ENCODE results near the gene ADAMTS1. TPM values are rescaled to one million over a fixed set of nuclear protein-coding genes. Genes with fewer than 3 reads are reported as not detected.

ADAMTS1 gene
- total RNA-seq, result 100 to 1,000 TPM; 212 to 532 (median 297) TPM
- 100 to 1,000 TPM in 1 of 2 donors, 10 to 100 TPM in 1; 93.7 to 155 TPM for polyA plus RNA-seq
- long read RNA-seq, donor 1, full-length matches to known transcripts, result 564 of 931 reads
- long read RNA-seq, donor 1, partial matches to known transcripts, result 309 of 931 reads
- long read RNA-seq, donor 1, other reads (novel, unspliced or antisense), result 58 of 931 reads
- long read RNA-seq, donor 2, full-length matches to known transcripts, result 8 of 27 reads
- long read RNA-seq, donor 2, partial matches to known transcripts, result 19 of 27 reads
- long read RNA-seq, donor 2, other reads (novel, unspliced or antisense), result 0 of 27 reads
- long read RNA-seq, donor 3, full-length matches to known transcripts, result 822 of 1,044 reads
- long read RNA-seq, donor 3, partial matches to known transcripts, result 102 of 1,044 reads
- long read RNA-seq, donor 3, other reads (novel, unspliced or antisense), result 120 of 1,044 reads

DNA sequence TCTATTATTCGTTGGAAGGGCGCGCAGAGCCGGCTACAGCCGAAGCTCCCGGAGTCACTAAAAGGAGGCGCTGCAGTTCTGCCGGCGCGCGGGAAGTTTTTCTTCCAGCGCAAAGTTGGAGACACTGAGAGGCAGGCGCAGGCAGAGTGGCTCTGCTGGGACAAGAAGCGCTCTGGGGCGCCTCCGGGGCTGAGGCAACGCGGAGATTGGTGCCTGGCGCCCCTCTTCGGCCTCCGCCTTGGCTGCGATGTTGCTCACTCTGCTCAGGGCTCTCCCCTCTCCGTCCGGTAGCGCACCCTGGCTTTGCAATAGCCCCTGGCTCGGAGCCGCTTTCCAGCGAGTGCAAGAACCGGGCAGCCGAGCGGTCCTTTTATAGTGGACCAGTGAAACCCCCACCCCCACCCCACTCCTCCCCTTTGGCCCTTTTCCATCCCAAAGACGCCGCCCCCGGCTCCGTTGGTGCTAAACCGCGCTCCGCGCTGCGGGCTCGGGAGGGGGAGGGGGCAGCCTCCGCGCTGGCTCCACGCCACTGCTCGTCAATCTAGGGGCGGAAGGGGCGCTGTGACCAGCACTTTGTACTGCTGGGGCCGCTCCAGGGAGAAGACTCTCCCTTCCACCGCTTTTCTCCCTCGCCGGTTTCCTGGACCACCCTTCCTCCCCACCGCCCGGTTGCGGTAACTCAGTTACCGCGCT is at the start of gene ADAMTS1:
ADAMTS1 (minus strand) TSS at position 344 of the 693 bp plus-strand sequence. CDS start 455 bp downstream, outside the sequence.
- H3K4me1 ChIP-seq (ENCODE audit: insufficient read depth), result peaks cover 3% of the 10 kb centered on the region
- peak; percentile 97 to 99 (median 99) for DNase-seq
- WGBS, 3 donors, result 0 to 1% (median 1%) methylated on average over 36 to 56 of the region's 56 CpGs
- TF ChIP-seq, protein P1, sequence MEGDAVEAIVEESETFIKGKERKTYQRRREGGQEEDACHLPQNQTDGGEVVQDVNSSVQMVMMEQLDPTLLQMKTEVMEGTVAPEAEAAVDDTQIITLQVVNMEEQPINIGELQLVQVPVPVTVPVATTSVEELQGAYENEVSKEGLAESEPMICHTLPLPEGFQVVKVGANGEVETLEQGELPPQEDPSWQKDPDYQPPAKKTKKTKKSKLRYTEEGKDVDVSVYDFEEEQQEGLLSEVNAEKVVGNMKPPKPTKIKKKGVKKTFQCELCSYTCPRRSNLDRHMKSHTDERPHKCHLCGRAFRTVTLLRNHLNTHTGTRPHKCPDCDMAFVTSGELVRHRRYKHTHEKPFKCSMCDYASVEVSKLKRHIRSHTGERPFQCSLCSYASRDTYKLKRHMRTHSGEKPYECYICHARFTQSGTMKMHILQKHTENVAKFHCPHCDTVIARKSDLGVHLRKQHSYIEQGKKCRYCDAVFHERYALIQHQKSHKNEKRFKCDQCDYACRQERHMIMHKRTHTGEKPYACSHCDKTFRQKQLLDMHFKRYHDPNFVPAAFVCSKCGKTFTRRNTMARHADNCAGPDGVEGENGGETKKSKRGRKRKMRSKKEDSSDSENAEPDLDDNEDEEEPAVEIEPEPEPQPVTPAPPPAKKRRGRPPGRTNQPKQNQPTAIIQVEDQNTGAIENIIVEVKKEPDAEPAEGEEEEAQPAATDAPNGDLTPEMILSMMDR (IDR thresholded peaks at IDR 0.05), result peak in 2 of 3 donors; percentile 16 to 29
- TF ChIP-seq EP300 (IDR thresholded peaks at IDR 0.05) (no peak), POLR2A (IDR thresholded peaks at IDR 0.05) (peak; percentile 96)
- H3K9me3 ChIP-seq, result no peaks in the 10 kb centered on the region
- no peaks in the 10 kb centered on the region for H3K27me3 ChIP-seq
- peak within 1 kb of the TSS; percentile 96 for H3K27ac ChIP-seq
- intact Hi-C loops (cut with DNase I), result loop anchor here (1.0 to 10.0 kb wide), 8 partner anchors 43 to 1902 kb away; no protein-coding TSS in a partner anchor
- H3K4me3 ChIP-seq, result peak within 1 kb of the TSS; percentile 87
- no peaks in the 10 kb centered on the region for H3K36me3 ChIP-seq

DNA sequence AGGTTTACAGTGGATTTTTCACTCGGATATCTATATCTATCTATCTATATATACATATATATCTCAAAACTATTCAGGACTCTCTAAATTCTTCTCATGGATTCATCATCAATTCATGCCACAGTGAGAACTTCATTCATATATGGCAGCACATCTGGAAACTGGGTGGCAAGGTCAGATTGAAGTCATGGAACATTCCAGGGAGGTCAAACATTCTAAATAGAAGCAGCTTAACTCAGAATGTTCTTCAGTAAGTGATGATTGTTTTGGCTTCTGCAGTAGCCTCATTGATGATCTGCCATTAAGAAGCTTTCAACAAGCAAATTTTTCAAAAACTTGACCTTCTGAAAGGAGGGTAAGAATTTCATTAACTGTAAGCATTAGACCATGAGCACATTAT is 46.9 kb upstream of the ADAMTS1 start:
- Histone ChIP-seq H3K4me3 (no peak overlapping the region), H3K27me3 (no peaks in the 10 kb centered on the region), H3K27ac (no peak overlapping the region), H3K9me3 (no peaks in the 10 kb centered on the region), H3K4me1 (ENCODE audit: insufficient read depth) (peaks cover 2% of the 10 kb centered on the region), H3K36me3 (no peaks in the 10 kb centered on the region)
- intact Hi-C loops (cut with DNase I), result loop anchor here in 1 of 4 donors (10.0 kb wide), 1 partner anchor 673 kb away; no protein-coding TSS in a partner anchor
- TF ChIP-seq, protein P1 (IDR thresholded peaks at IDR 0.05), result no peak
- TF ChIP-seq EP300 (IDR thresholded peaks at IDR 0.05), result no peak
- no peak for TF ChIP-seq POLR2A (IDR thresholded peaks at IDR 0.05)
- 69 to 78% (median 77%) methylated on average over 1 of the region's 1 CpG for WGBS, 3 donors
- no peak for DNase-seq

DNA sequence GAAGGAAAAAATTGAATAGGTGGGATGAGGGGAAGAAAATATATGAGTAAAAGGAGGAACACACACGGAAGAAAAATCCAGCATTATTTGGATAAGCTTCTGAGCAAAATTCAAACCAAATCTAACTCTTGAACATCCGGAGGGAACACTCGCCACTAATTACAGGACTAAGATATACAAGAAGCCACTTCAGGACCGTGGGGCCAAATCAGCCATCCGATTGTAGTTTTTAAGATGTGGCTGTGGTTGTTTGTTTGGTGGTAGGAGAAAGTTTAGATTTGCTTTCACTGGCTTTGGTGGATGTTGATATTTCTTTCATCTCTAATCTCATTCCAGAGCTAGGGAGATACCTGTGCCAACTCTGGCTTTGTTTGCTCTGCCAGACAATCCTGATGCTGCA is 43.7 kb upstream of the ADAMTS1 start:
- TF ChIP-seq POLR2A (IDR thresholded peaks at IDR 0.05), result no peak
- TF ChIP-seq, protein P1 (IDR thresholded peaks at IDR 0.05), result no peak
- TF ChIP-seq EP300 (IDR thresholded peaks at IDR 0.05), result no peak
- peak overlapping the region in 1 of 2 donors; percentile 6 for H3K27ac ChIP-seq

DNA sequence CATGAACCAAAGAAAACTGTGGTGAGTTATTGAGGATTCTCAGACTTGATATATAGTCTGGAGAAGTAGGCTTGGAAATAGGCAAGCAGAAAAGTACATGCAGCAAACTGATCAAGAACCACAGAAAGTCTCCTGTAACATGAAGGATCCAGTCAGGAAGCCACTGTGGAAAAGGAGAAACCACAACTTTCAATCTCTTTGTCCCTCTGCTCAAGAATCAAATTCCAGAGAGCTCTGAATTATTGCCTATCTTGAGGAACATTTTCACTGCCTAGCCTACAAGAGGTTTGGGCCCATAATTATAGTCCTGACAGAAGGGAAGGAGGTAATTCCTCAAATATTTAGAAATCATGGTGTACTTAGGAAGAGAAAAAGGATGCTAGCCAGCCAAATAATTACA is 43.0 kb upstream of the ADAMTS1 start:
- Histone ChIP-seq H3K27me3 (no peaks in the 10 kb centered on the region), H3K9me3 (no peaks in the 10 kb centered on the region), H3K36me3 (no peaks in the 10 kb centered on the region), H3K4me3 (no peak overlapping the region), H3K4me1 (ENCODE audit: insufficient read depth) (peaks cover 2% of the 10 kb centered on the region), H3K27ac (no peak overlapping the region)
- DNase-seq, result no peak
- TF ChIP-seq EP300 (IDR thresholded peaks at IDR 0.05), result no peak
- TF ChIP-seq, protein P1 (IDR thresholded peaks at IDR 0.05), result no peak
- no peak for TF ChIP-seq POLR2A (IDR thresholded peaks at IDR 0.05)
- intact Hi-C loops (cut with DNase I), result no loop called here

More for the DNA sequence above, 43.7 kb upstream of the ADAMTS1 start:
- H3K9me3 ChIP-seq, result no peaks in the 10 kb centered on the region
- H3K27me3 ChIP-seq, result no peaks in the 10 kb centered on the region
- intact Hi-C loops (cut with DNase I), result no loop called here
- no peak overlapping the region for H3K4me3 ChIP-seq
- peaks cover 2% of the 10 kb centered on the region for H3K4me1 ChIP-seq (ENCODE audit: insufficient read depth)
- 17 to 39% (median 25%) methylated on average over 5 of the region's 5 CpGs for WGBS, 3 donors
- H3K36me3 ChIP-seq, result no peaks in the 10 kb centered on the region
- no peak for DNase-seq
